ENCODE results near the gene TECR.

DNA sequence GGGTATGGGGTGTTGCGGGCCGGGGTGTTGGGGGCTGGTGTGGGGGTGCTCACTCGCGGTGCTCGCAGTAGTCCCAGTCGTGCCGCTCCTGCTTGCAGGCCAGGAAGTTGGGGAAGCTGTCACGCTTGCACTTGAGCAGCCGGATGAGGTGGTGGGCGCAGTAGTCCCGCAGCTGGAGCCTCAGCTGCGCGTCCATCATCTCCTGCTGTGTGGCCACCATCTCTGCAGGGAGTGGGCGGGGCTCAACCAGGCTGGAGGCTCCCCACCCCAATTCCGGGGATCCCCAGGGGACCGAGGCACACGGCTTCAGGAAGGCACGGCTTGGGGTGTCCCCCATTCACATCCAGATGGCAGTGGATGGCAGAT is 37.3 kb downstream of the TECR start:
- TF ChIP-seq, protein P1, sequence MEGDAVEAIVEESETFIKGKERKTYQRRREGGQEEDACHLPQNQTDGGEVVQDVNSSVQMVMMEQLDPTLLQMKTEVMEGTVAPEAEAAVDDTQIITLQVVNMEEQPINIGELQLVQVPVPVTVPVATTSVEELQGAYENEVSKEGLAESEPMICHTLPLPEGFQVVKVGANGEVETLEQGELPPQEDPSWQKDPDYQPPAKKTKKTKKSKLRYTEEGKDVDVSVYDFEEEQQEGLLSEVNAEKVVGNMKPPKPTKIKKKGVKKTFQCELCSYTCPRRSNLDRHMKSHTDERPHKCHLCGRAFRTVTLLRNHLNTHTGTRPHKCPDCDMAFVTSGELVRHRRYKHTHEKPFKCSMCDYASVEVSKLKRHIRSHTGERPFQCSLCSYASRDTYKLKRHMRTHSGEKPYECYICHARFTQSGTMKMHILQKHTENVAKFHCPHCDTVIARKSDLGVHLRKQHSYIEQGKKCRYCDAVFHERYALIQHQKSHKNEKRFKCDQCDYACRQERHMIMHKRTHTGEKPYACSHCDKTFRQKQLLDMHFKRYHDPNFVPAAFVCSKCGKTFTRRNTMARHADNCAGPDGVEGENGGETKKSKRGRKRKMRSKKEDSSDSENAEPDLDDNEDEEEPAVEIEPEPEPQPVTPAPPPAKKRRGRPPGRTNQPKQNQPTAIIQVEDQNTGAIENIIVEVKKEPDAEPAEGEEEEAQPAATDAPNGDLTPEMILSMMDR (IDR thresholded peaks at IDR 0.05; ENCODE audit: insufficient read depth, low read length, poor library complexity, severe bottlenecking), result no peak
- no peak for TF ChIP-seq EZH2phosphoT487 (conservative IDR thresholded peaks at IDR 0.05; ENCODE audit: low read length)
